HG03460 (cell line): Measurements from ENCODE around the gene PXDN.
"Not testable (repeated sequence)": the region's sequence is repeated elsewhere in the genome, so short reads cannot be mapped to it uniquely, and the experiment has no call there.

Experiments used
- ATAC-seq: cut with Tn5 transposase; IDR thresholded peaks from one replicate; pipeline ENCODE4 v1.9.1; 2021; ENCODE audit not compliant: unreplicated experiment

The PXDN gene

GRCh38 chr2:1742681-1743395 is 1.5 kb downstream of the PXDN start:
- ATAC-seq, result no peak

DNA sequence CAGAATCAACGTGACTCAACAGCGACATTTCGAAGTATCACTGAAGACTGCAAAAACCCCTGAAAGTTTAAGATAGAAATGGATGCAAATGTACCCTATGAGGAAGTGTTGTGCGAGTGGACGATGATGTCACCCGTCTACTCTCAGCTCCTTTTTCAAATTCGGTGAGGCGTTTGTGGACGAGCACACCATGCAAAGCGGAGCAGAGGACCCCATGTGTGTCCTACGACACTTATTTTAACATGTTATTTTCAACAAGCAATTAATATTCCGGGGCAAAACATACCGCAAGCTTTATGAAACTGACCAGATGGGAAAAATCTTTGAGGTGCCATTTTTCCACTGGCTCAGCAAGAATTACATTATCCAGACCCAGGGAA is 2.0 kb downstream of the PXDN start:
- no peak for ATAC-seq

GRCh38 chr2:1741851-1742250 is 2.5 kb downstream of the PXDN start:
- ATAC-seq, result no peak

- ATAC-seq, result no peak
Observed at GRCh38 chr2:1740716-1741589, 3.4 kb downstream of the PXDN start.

GRCh38 chr2:1739961-1740715 is 4.2 kb downstream of the PXDN start:
- ATAC-seq, result no peak

- no peak for ATAC-seq
Observed at GRCh38 chr2:1739322-1739957, 4.9 kb downstream of the PXDN start.

GRCh38 chr2:1738646-1739302 is 5.5 kb downstream of the PXDN start:
- no peak for ATAC-seq

DNA sequence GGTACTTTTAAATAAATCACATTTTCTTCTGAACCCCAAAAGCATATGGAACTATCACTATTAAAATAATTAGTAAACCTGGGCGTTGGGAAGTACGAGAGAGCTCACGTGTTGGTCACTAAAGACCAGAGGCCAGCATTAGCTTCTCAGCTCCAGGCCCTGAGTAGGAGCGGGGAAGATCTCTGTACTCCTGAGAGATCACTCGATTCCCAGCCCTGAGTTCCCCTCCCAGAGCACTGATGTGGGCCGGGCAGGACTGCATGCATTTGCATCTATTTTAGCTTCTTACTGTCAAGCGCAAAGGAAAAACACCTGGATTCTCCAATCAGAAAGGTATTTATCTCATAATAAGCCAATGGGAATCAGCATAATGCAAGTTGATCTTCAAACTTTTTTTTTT is 6.2 kb downstream of the PXDN start:
- ATAC-seq, result no peak

- no peak for ATAC-seq
Observed at GRCh38 chr2:1736997-1737480, 7.3 kb downstream of the PXDN start.

GRCh38 chr2:1736045-1736444 is 8.3 kb downstream of the PXDN start:
- ATAC-seq, result no peak

DNA sequence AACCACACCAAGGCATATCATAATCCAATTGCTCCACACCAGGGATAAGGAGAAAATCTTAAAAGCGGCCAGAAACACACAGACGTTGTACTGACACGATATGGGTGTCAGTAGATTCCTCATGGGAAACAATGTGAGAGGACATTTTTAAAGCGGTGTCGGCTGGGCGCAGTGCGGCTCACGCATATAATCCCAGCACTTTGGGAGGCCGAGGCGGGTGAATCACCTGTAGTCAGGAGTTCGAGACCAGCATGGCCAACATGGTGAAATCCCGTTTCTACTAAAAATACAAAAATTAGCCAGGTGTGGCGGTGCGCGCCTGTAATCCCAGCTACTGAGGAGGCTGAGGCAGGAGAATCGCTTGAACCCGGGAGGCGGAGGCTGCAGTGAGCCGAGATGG is 11.0 kb downstream of the PXDN start:
- not testable (repeated sequence) for ATAC-seq

- ATAC-seq, result no peak
Observed at GRCh38 chr2:1731963-1732768, 12.1 kb downstream of the PXDN start.

DNA sequence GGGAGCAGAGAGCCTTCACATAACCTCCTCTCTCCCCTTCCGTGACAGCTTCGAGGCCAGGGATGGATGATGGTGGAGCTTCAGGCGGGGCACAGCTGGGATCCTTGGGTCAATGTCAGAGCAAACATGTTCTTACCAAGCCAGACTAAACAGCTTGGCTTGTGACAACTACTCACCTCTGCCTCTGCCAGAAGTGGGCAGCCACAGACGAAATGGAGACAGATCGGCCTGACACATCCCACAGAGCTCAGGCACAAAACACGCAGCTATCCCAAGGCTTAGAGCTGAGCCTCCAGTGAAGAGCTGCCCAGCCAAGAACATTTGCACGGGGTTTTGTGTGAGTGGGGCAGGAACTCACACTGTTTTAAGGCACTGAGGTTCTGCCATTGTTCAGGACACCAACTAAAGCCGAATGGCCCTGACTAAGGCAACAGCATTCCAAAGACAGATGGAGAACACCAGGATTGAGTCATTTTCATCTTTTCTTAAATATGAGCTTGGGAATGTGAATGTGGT is 12.8 kb downstream of the PXDN start:
- ATAC-seq, result no peak

DNA sequence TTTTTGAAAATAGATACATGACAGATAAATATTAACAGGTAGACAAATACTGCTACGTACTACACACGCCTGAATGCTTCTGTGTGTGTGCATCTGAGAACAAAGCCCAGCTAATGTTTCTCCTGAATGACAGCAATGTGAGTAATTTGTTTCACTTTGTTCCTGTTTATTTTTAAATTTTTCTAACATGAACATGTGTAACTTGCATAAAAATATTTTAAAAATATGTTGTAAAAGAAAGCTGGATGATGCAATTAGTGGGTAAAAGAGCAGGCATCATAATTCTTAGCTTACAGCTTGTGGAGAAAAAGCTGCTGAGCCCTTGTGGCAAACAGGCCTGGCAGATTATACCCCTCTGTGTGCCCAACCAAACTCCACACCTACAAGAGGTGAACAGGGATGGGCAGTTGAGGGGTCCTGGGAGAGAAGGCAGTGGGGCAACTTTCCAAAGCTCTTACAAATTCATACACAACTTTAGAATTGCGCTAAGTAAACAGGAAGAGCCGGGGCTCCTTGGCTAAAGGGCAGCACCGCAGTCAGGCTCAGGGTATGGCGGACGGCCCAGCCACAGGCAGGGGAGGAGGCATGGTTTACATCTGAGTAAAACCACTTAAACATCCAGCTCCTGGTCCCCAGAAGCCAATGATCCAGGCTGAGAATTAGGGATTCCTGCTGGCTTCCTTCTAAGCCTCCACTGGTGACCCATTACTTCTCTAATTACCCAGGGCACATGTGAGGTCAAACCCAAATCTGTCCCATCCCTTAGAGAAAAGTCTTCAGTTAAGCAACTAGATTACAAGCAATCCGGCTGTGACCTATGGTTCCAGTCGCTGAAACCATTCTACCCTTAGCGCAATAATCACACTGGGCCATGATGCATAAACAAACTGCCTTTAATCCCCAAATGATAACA is 14.0 kb downstream of the PXDN start:
- ATAC-seq, result no peak

DNA sequence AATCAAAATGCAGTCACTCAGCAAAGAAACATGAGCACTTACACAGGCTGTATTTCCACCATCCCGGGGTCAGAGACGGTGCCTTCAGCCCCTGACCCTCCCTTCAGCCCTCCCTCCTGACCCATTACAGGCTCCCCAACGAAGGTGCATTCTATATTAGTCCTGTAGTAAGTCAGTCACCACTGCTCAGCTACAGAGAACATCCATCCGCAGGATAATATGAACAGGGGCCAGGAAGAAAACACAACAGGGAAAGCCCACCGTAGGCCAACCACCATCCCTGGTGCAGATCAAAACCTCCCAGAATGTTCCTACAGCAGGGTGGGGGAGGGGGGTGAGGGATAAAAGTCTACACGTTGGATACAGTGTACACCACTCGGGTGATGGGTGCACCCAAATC is 15.1 kb downstream of the PXDN start:
- no peak for ATAC-seq

- no peak for ATAC-seq
Observed at GRCh38 chr2:1728821-1729220, 15.5 kb downstream of the PXDN start.

GRCh38 chr2:1727796-1728474 is 16.4 kb downstream of the PXDN start:
- ATAC-seq, result no peak
